AG04450 (cell line): ENCODE measurements around the gene CYP4F11. TPM values are rescaled to one million over a fixed set of nuclear protein-coding genes. Genes with fewer than 3 reads are reported as not detected.

Source experiments
- CTCF ChIA-PET: fragments of 300-600, 350-600 bp; formaldehyde crosslinking; extraction: SDS; loops from one replicate; lab custom pipeline; 2022; ENCODE audit warnings: antibody characterized with exemption, inconsistent platforms; lab: Charles Lee
- POLR2A ChIA-PET: fragments of 350-600 bp; formaldehyde crosslinking; extraction: SDS; loops from one replicate; lab custom pipeline; 2021; ENCODE audit warnings: antibody characterized with exemption, inconsistent platforms; lab: Yijun Ruan, JAX
- DNase-seq: peaks from one replicate; pipeline ENCODE4 v3.0.0-alpha.2; 2011; ENCODE audit warnings: low read depth, low spot score
- H3K27ac ChIP-seq: one replicate; pipeline ENCODE4 v1.5.1; 2012; ENCODE audit warnings: low read depth, low read length, control low read depth
- H3K27me3 ChIP-seq: one replicate; pipeline ENCODE4 v1.6.0; 2012; ENCODE audit warnings: low read length; ENCODE audit not compliant: control insufficient read depth, insufficient read depth
- H3K4me3 ChIP-seq: 2 replicates; pipeline ENCODE4 v1.5.1; 2011; ENCODE audit warnings: mild to moderate bottlenecking, low read depth, low read length, control low read depth
- H3K9me3 ChIP-seq: 2 replicates; pipeline ENCODE4 v1.5.1; 2012; ENCODE audit warnings: low read length; ENCODE audit not compliant: control insufficient read depth, insufficient read depth
- polyA plus RNA-seq: library from polyadenylated mRNA; depleted of rRNA; stranded (reverse); fragments of >200 nt; gene quantifications from 2 replicates; pipeline ENCODE4 v1.2.3, GENCODE V29; 2011
- TF ChIP-seq, protein P1 (sequence below): IDR thresholded peaks from 2 replicates; pipeline ENCODE4 v1.5.1; 2011; ENCODE audit warnings: low read depth, low read length, control low read depth, inconsistent platforms

The CYP4F11 gene
- polyA plus RNA-seq, 1 experiment = 0.07 TPM

DNA sequence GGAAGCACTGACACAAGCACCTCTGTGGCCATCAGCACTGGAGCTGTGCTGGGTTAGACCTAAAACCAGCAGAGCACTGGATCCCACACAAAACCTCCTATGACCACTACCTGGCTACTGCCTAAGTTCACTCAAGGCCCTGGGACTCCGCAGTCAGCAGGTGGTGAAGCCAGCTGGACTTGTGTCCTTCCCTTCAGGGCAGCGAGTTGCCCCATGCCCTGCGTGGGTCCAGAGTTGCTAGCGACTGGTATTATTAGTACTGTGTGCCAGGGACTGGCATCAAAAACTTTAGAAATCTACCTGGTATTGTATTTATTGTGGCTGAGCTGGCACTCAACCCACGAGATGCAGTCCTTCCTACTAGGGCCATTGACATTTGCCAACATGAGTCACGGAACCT, 20.5 kb upstream of the CYP4F11 start:
- TF ChIP-seq, protein P1, sequence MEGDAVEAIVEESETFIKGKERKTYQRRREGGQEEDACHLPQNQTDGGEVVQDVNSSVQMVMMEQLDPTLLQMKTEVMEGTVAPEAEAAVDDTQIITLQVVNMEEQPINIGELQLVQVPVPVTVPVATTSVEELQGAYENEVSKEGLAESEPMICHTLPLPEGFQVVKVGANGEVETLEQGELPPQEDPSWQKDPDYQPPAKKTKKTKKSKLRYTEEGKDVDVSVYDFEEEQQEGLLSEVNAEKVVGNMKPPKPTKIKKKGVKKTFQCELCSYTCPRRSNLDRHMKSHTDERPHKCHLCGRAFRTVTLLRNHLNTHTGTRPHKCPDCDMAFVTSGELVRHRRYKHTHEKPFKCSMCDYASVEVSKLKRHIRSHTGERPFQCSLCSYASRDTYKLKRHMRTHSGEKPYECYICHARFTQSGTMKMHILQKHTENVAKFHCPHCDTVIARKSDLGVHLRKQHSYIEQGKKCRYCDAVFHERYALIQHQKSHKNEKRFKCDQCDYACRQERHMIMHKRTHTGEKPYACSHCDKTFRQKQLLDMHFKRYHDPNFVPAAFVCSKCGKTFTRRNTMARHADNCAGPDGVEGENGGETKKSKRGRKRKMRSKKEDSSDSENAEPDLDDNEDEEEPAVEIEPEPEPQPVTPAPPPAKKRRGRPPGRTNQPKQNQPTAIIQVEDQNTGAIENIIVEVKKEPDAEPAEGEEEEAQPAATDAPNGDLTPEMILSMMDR = no peak
- Histone ChIP-seq H3K27ac (no peak overlapping the region), H3K4me3 (no peak overlapping the region), H3K27me3 (no peaks in the 10 kb centered on the region), H3K9me3 (no peaks in the 10 kb centered on the region)
- POLR2A ChIA-PET = no interaction called here
- CTCF ChIA-PET = no interaction called here
- no peak for DNase-seq

DNA sequence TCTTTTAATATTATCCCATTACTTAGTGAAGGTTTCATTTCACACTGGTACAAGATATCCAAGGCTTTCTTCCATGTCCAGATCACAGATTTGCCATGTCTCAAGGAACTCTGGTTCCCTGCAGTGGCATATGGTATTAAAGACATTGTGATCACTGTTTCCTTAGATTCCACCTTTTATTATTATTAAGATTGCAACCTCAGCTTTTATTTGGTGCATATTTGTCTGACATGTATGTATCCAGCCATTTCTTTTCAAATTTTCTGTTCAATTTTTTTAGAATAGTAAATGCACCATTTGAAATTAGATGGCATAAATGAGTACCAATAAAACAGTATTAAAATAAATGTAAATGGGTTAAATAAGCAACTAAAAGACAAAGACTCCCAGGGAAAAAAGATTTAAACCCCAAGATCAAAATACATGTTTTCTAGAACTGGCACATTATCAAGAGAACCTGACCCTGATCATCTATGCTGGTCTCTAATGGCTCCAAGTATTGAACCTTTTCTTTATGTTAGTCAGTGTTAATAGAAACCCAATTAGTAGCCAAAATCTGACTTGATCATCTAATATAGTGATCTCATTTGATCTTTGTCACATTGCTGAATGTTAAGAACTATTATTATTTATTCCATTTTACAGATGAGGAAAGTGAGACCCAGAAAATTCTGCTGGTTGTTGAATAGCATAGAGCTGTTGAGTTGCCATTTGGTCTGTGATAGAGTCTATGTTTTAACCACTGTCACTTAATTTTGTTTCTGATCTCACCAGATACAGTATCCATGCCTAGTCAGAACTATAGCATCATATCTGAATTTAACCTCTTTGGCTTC, 14.1 kb upstream of the CYP4F11 start, which contains the start of gene OR10H4:
Gene OR10H4, plus strand, starts transcription at position 786 of the 836 bp plus-strand sequence. Its CDS starts 0 bp downstream, at position 786.
- CTCF ChIA-PET = no interaction called here
- peaks cover 2% of the 10 kb centered on the region; the same call in 1 of the 2 replicates for H3K9me3 ChIP-seq
- TF ChIP-seq, protein P1 = no peak
- no peak within 1 kb of the TSS for H3K27ac ChIP-seq
- H3K27me3 ChIP-seq = no peaks in the 10 kb centered on the region
- DNase-seq = no peak
- no peak within 1 kb of the TSS for H3K4me3 ChIP-seq
- POLR2A ChIA-PET = no interaction called here

DNA sequence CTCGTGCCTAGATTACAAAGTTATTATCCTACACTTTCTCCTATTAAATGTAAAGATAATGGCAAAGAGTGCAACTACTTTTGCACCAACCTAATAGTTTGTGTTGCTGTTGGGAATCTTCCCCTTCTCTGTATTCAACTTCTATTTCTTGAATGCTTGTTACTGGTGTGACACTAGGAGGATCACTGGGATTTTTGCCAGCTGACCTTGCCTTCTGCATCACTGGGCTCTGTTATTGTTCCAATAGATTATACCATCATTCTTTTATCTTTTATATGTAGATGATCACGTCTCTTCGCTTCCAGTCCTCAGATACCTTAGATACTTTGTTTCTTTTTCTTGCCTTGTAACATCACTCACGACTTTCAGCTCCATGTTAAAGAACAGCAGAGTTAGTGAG, 11.0 kb upstream of the CYP4F11 start:
- Histone ChIP-seq H3K27me3 (no peaks in the 10 kb centered on the region), H3K27ac (no peak overlapping the region), H3K4me3 (no peak overlapping the region), H3K9me3 (peaks cover 2% of the 10 kb centered on the region; the same call in 1 of the 2 replicates)
- TF ChIP-seq, protein P1 = no peak
- POLR2A ChIA-PET = no interaction called here
- DNase-seq = no peak
- CTCF ChIA-PET = no interaction called here

DNA sequence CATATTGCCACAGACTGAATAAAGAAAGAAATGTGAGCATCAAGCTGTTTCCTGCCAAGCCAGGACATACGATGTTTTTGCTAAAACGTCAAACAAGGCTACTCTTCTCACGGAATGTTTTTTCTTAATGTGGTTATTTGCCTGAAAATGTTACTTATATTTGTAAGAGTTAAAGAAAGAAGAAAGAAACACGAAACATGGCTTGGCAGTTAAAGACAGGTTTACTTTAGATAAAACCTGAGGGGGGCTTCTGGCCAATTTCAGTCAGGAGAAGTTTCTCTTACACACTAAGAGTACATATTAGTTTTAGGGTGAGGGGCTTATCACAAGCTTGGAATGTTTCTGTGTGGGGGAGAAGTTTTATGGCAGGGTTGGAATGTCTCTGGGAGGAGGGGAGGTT, 10.1 kb upstream of the CYP4F11 start:
- TF ChIP-seq, protein P1 = no peak
- POLR2A ChIA-PET = no interaction called here
- CTCF ChIA-PET = no interaction called here
- DNase-seq = no peak
- H3K9me3 ChIP-seq = peaks cover 2% of the 10 kb centered on the region; the same call in 1 of the 2 replicates
- H3K27me3 ChIP-seq = no peaks in the 10 kb centered on the region
- no peak overlapping the region for H3K27ac ChIP-seq
- H3K4me3 ChIP-seq = no peak overlapping the region

DNA sequence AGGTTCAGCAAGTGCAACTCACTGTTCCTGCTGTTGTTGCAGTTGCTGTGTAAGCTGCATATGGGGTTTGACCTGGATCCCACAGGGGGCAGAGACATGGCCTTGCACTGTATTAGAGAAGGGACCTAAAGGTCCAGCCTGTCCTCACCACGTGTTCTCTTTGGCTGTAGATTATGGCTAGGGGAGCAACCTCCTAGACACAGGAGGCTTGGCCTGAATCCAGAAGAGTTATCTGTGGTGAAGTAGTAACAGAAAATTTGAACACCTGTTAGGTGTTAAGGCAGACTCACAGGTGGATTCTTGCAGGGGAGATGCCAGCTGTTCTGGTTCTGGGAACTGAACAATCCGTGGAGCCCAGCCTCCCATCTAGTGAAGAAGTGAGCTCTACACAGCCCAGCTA, 3.4 kb upstream of the CYP4F11 start:
- TF ChIP-seq, protein P1 = no peak
- DNase-seq = no peak
- POLR2A ChIA-PET = no interaction called here
- no peaks in the 10 kb centered on the region for H3K27me3 ChIP-seq
- CTCF ChIA-PET = no interaction called here
- H3K27ac ChIP-seq = no peak overlapping the region
- H3K4me3 ChIP-seq = no peak overlapping the region
- peaks cover 22% of the 10 kb centered on the region for H3K9me3 ChIP-seq
